HCT116 (cell line): ENCODE data around the gene TBXAS1. TPM values are rescaled to one million over a fixed set of nuclear protein-coding genes. Genes with fewer than 3 reads are reported as not detected.

Experiments
- ATAC-seq: fragments of 200-7000 bp; cut with Tn5 transposase; 2 replicates; pipeline ENCODE4 v1.9.1; 2020; ENCODE audit warnings: mild to moderate bottlenecking, moderate library complexity
- BruUV-seq: library from RNA; stranded (reverse); fragments of 400-500 nt; replicated peaks from 2 replicates; lab custom pipeline; 2021; lab: Mats Ljungman, UMichigan
- CTCF ChIA-PET: fragments of 300-600 bp; sonication (Branson Sonifier 250); formaldehyde crosslinking; loops from one replicate; lab custom pipeline; 2021; ENCODE audit warnings: antibody characterized with exemption; lab: Charles Lee
- POLR2A ChIA-PET: fragments of 300-600, 350-600 bp; sonication (Branson Sonifier 250); formaldehyde crosslinking; loops from one replicate; lab custom pipeline; 2021; ENCODE audit warnings: antibody characterized with exemption; lab: Charles Lee
- RAD21 ChIA-PET, 2 experiments: fragments of 300-600 bp; sonication (Branson Sonifier 250); formaldehyde crosslinking; loops; one replicate each; lab custom pipeline; 2023; ENCODE audit warnings: low total read pairs in 2 of 2; ENCODE audit not compliant: uncharacterized antibody in 2 of 2, unreplicated experiment in 2 of 2, low non-redundant PET in 1 of 2; lab: Charles Lee
- DNase-seq: peaks from one replicate; pipeline ENCODE4 v3.0.0-alpha.2; 2010; ENCODE audit warnings: low read depth, low spot score
- H2AFZ ChIP-seq: fragments of 200-600 bp; shearing (Covaris generic), sonication (generic); 2 replicates; pipeline ENCODE4 v1.6.1; 2017; ENCODE audit warnings: low read depth, mixed run types, mixed read lengths, antibody characterized with exemption, low read length; ENCODE audit not compliant: poor library complexity, severe bottlenecking
- H3K27ac ChIP-seq: 2 replicates; pipeline ENCODE4 v1.5.1; 2012; ENCODE audit warnings: low read depth, low read length
- H3K27me3 ChIP-seq: fragments of 200-600 bp; sonication (generic); 2 replicates; pipeline ENCODE4 v1.6.1; 2016; ENCODE audit warnings: mixed run types, low read length, mixed read lengths; ENCODE audit not compliant: insufficient read depth
- H3K36me3 ChIP-seq, 2 experiments: fragments of 200-500 bp in 1 of 2; fragments of 200-600 bp in 1 of 2; sonication (Bioruptor generic) in 1 of 2; sonication (generic) in 1 of 2; 2 replicates each; pipeline versions ENCODE4 v1.5.1 to v1.6.1; 2014 to 2016; ENCODE audit warnings: low read length in 2 of 2, inconsistent platforms in 1 of 2, mixed read lengths in 1 of 2, mixed run types in 1 of 2; ENCODE audit not compliant: insufficient read depth in 2 of 2, control insufficient read depth in 1 of 2
- H3K4me1 ChIP-seq, 2 experiments: fragments of 200-600 bp in 1 of 2; sonication (generic) in 1 of 2; 2 replicates each; pipeline versions ENCODE4 v1.5.1 to v1.6.1; 2012 to 2017; ENCODE audit warnings: low read length in 2 of 2, inconsistent platforms in 1 of 2, mild to moderate bottlenecking in 1 of 2, mixed read lengths in 1 of 2, mixed run types in 1 of 2, moderate library complexity in 1 of 2; ENCODE audit not compliant: insufficient read depth in 2 of 2, control insufficient read depth in 1 of 2
- H3K4me2 ChIP-seq: fragments of 200-600 bp; sonication (generic); 2 replicates; pipeline ENCODE4 v1.6.1; 2017; ENCODE audit warnings: mixed run types, low read length, mixed read lengths
- H3K4me3 ChIP-seq, 2 experiments: fragments of 200-600 bp in 1 of 2; sonication (generic) in 1 of 2; replicated peaks in 1 of 2; 2 replicates each; pipeline ENCODE4 v1.5.1; 2011 to 2016; ENCODE audit warnings: low read length in 2 of 2, control low read depth in 1 of 2, low read depth in 1 of 2, mild to moderate bottlenecking in 1 of 2, mixed read lengths in 1 of 2, mixed run types in 1 of 2
- H3K79me2 ChIP-seq: fragments of 200-600 bp; sonication (generic); 2 replicates; pipeline ENCODE4 v1.6.1; 2017; ENCODE audit warnings: mild to moderate bottlenecking, mixed run types, low read length, moderate library complexity, mixed read lengths; ENCODE audit not compliant: insufficient read depth
- H3K9ac ChIP-seq: fragments of 200-600 bp; sonication (generic); 2 replicates; pipeline ENCODE4 v1.6.1; 2016; ENCODE audit warnings: low read length, mixed read lengths
- H3K9me2 ChIP-seq: fragments of 200-600 bp; sonication (generic), shearing (Covaris generic); 2 replicates; pipeline ENCODE4 v1.6.1; 2017; ENCODE audit warnings: mixed run types, mild to moderate bottlenecking, moderate library complexity; ENCODE audit not compliant: insufficient read depth
- H3K9me3 ChIP-seq, 2 experiments: fragments of 200-500 bp in 1 of 2; fragments of 200-600 bp in 1 of 2; sonication (Bioruptor generic) in 1 of 2; sonication (generic) in 1 of 2; 2 replicates each; pipeline ENCODE4 v1.6.1; 2014 to 2017; ENCODE audit warnings: low read length in 2 of 2, mixed read lengths in 2 of 2, inconsistent platforms in 1 of 2, low read depth in 1 of 2, mild to moderate bottlenecking in 1 of 2, mixed run types in 1 of 2, moderate library complexity in 1 of 2; ENCODE audit not compliant: control insufficient read depth in 1 of 2, insufficient read depth in 1 of 2
- H4K20me1 ChIP-seq: fragments of 200-600 bp; sonication (generic), shearing (Covaris generic); 2 replicates; pipeline ENCODE4 v1.6.1; 2017; ENCODE audit warnings: mixed run types, mild to moderate bottlenecking, moderate library complexity; ENCODE audit not compliant: insufficient read depth
- CBX3 ChIP-seq: IDR thresholded peaks from 2 replicates; pipeline ENCODE4 v1.6.1; 2012; ENCODE audit warnings: low read depth
- CEBPB ChIP-seq: IDR thresholded peaks from 2 replicates; pipeline ENCODE4 v1.6.1; 2012; ENCODE audit warnings: low read depth
- EGR1 ChIP-seq: IDR thresholded peaks from 2 replicates; pipeline ENCODE4 v1.6.1; 2012; ENCODE audit warnings: low read depth
- ELF1 ChIP-seq: IDR thresholded peaks from 2 replicates; pipeline ENCODE4 v1.6.1; 2012; ENCODE audit warnings: low read depth, borderline replicate concordance
- EZH2 ChIP-seq: fragments of 200-600 bp; sonication (generic); IDR thresholded peaks from 2 replicates; pipeline ENCODE4 v1.6.1; 2017; ENCODE audit warnings: antibody characterized with exemption, mixed run types
- FOSL1 ChIP-seq: IDR thresholded peaks from 2 replicates; pipeline ENCODE4 v1.6.1; 2012; ENCODE audit warnings: low read depth
- JUND ChIP-seq: IDR thresholded peaks from 2 replicates; pipeline ENCODE4 v1.6.1; 2012
- POLR2A ChIP-seq: IDR thresholded peaks from 2 replicates; pipeline ENCODE4 v1.7.0; 2011; ENCODE audit warnings: borderline replicate concordance; ENCODE audit not compliant: insufficient read depth, insufficient read length; ENCODE audit errors: extremely low read depth
- POLR2AphosphoS5 ChIP-seq: IDR thresholded peaks from 2 replicates; pipeline ENCODE4 v1.6.1; 2011; ENCODE audit warnings: mild to moderate bottlenecking, low read depth, low read length, moderate library complexity
- SIN3A ChIP-seq: IDR thresholded peaks from 2 replicates; pipeline ENCODE4 v1.6.1; 2012; ENCODE audit warnings: low read depth
- SP1 ChIP-seq: IDR thresholded peaks from 2 replicates; pipeline ENCODE4 v1.6.1; 2012; ENCODE audit warnings: low read depth
- TCF7L2 ChIP-seq: IDR thresholded peaks from 2 replicates; pipeline ENCODE4 v1.7.0; 2011; ENCODE audit warnings: borderline replicate concordance, inconsistent platforms; ENCODE audit not compliant: insufficient read depth, insufficient read length; ENCODE audit errors: extremely low read depth
- YY1 ChIP-seq: IDR thresholded peaks from 2 replicates; pipeline ENCODE4 v1.6.1; 2011; ENCODE audit warnings: low read length, low read depth, moderate library complexity, mild to moderate bottlenecking; ENCODE audit not compliant: insufficient replicate concordance; ENCODE audit errors: extremely low read depth
- ZFX ChIP-seq: fragments of 450-650 bp; IDR thresholded peaks from 2 replicates; pipeline ENCODE4 v1.6.1; 2017
- ZNF274 ChIP-seq: fragments of 200-500 bp; sonication (Bioruptor generic); IDR thresholded peaks from 2 replicates; pipeline ENCODE4 v1.6.1; 2014; ENCODE audit warnings: mild to moderate bottlenecking, low read depth, low read length, inconsistent platforms
- intact Hi-C: fragments of 100-400 bp; cut with micrococcal nuclease; formaldehyde crosslinking; loops from 2 replicates; pipeline ENCODE4 v1.10.0; 2022
- total RNA-seq: library from RNA; stranded (reverse); gene quantifications from one replicate; pipeline ENCODE4 v1.2.1, GENCODE V29; 2021; ENCODE audit not compliant: unreplicated experiment
- TF ChIP-seq, protein P1 (sequence below): IDR thresholded peaks from 2 replicates; pipeline ENCODE4 v1.6.1; 2011; ENCODE audit warnings: mild to moderate bottlenecking, low read length, moderate library complexity; ENCODE audit not compliant: insufficient replicate concordance; ENCODE audit errors: extremely low read depth
- TF ChIP-seq, protein P2 (sequence below): IDR thresholded peaks from 2 replicates; pipeline ENCODE4 v1.6.1; 2012
- TF ChIP-seq, protein P3 (sequence below): IDR thresholded peaks from 2 replicates; pipeline ENCODE4 v1.6.1; 2012; ENCODE audit warnings: low read depth
- TF ChIP-seq, protein P4 (sequence below): IDR thresholded peaks from 2 replicates; pipeline ENCODE4 v1.6.1; 2012

Gene TBXAS1
- total RNA-seq, 1 experiment from 2014 or later: 1.4 TPM

DNA sequence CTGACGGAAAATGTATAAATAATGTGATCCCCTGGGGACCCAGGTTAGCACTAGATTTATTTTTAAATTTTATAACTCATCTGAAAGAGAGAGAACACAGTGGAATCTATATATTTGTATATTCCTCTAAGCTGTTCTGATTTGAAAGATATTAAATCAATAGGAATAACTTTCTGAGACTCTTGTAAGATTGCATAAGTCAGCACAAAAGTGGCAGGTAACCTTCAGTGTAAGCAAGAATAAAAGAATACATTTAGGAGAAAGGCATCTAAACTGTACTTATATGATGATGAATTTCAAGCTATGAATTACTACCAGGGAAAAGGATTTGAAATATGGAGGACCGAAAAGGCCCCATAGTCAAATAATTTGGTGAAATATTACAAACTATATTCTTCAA, 112.8 kb downstream of the TBXAS1 start:
- Histone ChIP-seq H3K79me2 (no peaks in the 10 kb centered on the region), H4K20me1 (no peaks in the 10 kb centered on the region), H3K36me3 (no peaks in the 10 kb centered on the region), H3K9me3 (no peaks in the 10 kb centered on the region), H3K4me1 (peaks cover 0 to 3% of the 10 kb centered on the region in 2 experiments; a peak in 2 of 4 replicates), H2AFZ (no peak overlapping the region), H3K27me3 (no peaks in the 10 kb centered on the region; the same call in none of the 2 replicates), H3K9me2 (no peaks in the 10 kb centered on the region), H3K27ac (no peak overlapping the region), H3K4me2 (no peak overlapping the region), H3K4me3 (no peak overlapping the region), H3K9ac (no peak overlapping the region)
- ATAC-seq: no peak
- POLR2A ChIA-PET: no interaction called here
- intact Hi-C loops: no loop called here
- BruUV-seq: no TSS peak
- RAD21 ChIA-PET: no interaction called here
- no peak for DNase-seq
- CTCF ChIA-PET: no interaction called here
- TF ChIP-seq FOSL1: no peak
- TF ChIP-seq, protein P1, sequence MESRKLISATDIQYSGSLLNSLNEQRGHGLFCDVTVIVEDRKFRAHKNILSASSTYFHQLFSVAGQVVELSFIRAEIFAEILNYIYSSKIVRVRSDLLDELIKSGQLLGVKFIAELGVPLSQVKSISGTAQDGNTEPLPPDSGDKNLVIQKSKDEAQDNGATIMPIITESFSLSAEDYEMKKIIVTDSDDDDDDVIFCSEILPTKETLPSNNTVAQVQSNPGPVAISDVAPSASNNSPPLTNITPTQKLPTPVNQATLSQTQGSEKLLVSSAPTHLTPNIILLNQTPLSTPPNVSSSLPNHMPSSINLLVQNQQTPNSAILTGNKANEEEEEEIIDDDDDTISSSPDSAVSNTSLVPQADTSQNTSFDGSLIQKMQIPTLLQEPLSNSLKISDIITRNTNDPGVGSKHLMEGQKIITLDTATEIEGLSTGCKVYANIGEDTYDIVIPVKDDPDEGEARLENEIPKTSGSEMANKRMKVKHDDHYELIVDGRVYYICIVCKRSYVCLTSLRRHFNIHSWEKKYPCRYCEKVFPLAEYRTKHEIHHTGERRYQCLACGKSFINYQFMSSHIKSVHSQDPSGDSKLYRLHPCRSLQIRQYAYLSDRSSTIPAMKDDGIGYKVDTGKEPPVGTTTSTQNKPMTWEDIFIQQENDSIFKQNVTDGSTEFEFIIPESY: no peak
- TF ChIP-seq, protein P2, sequence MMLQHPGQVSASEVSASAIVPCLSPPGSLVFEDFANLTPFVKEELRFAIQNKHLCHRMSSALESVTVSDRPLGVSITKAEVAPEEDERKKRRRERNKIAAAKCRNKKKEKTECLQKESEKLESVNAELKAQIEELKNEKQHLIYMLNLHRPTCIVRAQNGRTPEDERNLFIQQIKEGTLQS: no peak
- no peak for TF ChIP-seq CEBPB
- no peak for TF ChIP-seq JUND
- no peak for TF ChIP-seq CBX3
- TF ChIP-seq EGR1: no peak
- TF ChIP-seq SP1: no peak
- TF ChIP-seq, protein P3, sequence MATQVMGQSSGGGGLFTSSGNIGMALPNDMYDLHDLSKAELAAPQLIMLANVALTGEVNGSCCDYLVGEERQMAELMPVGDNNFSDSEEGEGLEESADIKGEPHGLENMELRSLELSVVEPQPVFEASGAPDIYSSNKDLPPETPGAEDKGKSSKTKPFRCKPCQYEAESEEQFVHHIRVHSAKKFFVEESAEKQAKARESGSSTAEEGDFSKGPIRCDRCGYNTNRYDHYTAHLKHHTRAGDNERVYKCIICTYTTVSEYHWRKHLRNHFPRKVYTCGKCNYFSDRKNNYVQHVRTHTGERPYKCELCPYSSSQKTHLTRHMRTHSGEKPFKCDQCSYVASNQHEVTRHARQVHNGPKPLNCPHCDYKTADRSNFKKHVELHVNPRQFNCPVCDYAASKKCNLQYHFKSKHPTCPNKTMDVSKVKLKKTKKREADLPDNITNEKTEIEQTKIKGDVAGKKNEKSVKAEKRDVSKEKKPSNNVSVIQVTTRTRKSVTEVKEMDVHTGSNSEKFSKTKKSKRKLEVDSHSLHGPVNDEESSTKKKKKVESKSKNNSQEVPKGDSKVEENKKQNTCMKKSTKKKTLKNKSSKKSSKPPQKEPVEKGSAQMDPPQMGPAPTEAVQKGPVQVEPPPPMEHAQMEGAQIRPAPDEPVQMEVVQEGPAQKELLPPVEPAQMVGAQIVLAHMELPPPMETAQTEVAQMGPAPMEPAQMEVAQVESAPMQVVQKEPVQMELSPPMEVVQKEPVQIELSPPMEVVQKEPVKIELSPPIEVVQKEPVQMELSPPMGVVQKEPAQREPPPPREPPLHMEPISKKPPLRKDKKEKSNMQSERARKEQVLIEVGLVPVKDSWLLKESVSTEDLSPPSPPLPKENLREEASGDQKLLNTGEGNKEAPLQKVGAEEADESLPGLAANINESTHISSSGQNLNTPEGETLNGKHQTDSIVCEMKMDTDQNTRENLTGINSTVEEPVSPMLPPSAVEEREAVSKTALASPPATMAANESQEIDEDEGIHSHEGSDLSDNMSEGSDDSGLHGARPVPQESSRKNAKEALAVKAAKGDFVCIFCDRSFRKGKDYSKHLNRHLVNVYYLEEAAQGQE: no peak
- no peak for TF ChIP-seq POLR2A
- no peak for TF ChIP-seq ZNF274
- no peak for TF ChIP-seq SIN3A
- TF ChIP-seq ELF1: no peak
- no peak for TF ChIP-seq YY1
- TF ChIP-seq TCF7L2: no peak
- no peak for TF ChIP-seq POLR2AphosphoS5
- no peak for TF ChIP-seq EZH2
- TF ChIP-seq, protein P4, sequence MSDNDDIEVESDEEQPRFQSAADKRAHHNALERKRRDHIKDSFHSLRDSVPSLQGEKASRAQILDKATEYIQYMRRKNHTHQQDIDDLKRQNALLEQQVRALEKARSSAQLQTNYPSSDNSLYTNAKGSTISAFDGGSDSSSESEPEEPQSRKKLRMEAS: no peak
- no peak for TF ChIP-seq ZFX
